CD14-positive monocyte (primary cell): ENCODE measurements around the gene MYOC. TPM values are rescaled to one million over a fixed set of nuclear protein-coding genes. Genes with fewer than 3 reads are reported as not detected.

Experiments used
- DNase-seq, 3 donors: peaks; one replicate each; pipeline ENCODE4 v3.0.0-alpha.2; 2011 to 2022
- H2AFZ ChIP-seq: 2 replicates; pipeline ENCODE4 v1.6.0; 2012; ENCODE audit warnings: mild to moderate bottlenecking, low read depth, low read length, inconsistent platforms; ENCODE audit not compliant: insufficient read depth, poor library complexity, severe bottlenecking
- H3K27ac ChIP-seq, 2 donors: 1 replicate in 1 of 2; 2 replicates in 1 of 2; pipeline ENCODE4 v1.5.1; 2012 to 2013; ENCODE audit warnings: low read length in 2 of 2, control low read depth in 1 of 2, inconsistent platforms in 1 of 2, low read depth in 1 of 2, mild to moderate bottlenecking in 1 of 2
- H3K27me3 ChIP-seq, 2 donors: one replicate each; pipeline versions ENCODE4 v1.6.0 to v1.6.1; 2011 to 2013; ENCODE audit warnings: low read length in 2 of 2; ENCODE audit not compliant: control insufficient read depth in 2 of 2, insufficient read depth in 2 of 2
- H3K36me3 ChIP-seq, 2 donors: replicated peaks in 1 of 2; 1 replicate in 1 of 2; 2 replicates in 1 of 2; pipeline versions ENCODE4 v1.5.1 to v1.6.1; 2012 to 2013; ENCODE audit warnings: low read length in 2 of 2, control low read depth in 1 of 2, inconsistent platforms in 1 of 2, mild to moderate bottlenecking in 1 of 2; ENCODE audit not compliant: insufficient read depth in 2 of 2, control insufficient read depth in 1 of 2
- H3K4me1 ChIP-seq, 2 donors: 1 replicate in 1 of 2; 2 replicates in 1 of 2; pipeline versions ENCODE4 v1.5.1 to v1.6.1; 2012 to 2013; ENCODE audit warnings: low read length in 2 of 2, control low read depth in 1 of 2, inconsistent platforms in 1 of 2, mild to moderate bottlenecking in 1 of 2, moderate library complexity in 1 of 2; ENCODE audit not compliant: insufficient read depth in 2 of 2, control insufficient read depth in 1 of 2
- H3K4me2 ChIP-seq: replicated peaks from 2 replicates; pipeline ENCODE3; 2012; ENCODE audit warnings: low read length, moderate library complexity, mild to moderate bottlenecking; ENCODE audit not compliant: poor library complexity, severe bottlenecking; ENCODE audit errors: extremely low read depth
- H3K4me3 ChIP-seq, 3 experiments: fragments of 200-600 bp in 1 of 3; sonication (generic) in 1 of 3; replicated peaks in 1 of 3; 1 replicate in 2 of 3; 2 replicates in 1 of 3; pipeline ENCODE4 v1.5.1; 2011 to 2013; ENCODE audit warnings: low read length in 3 of 3, mild to moderate bottlenecking in 3 of 3, control low read depth in 2 of 3, low read depth in 2 of 3, inconsistent platforms in 1 of 3, moderate library complexity in 1 of 3
- H3K79me2 ChIP-seq: 2 replicates; pipeline ENCODE4 v1.6.0; 2012; ENCODE audit warnings: mild to moderate bottlenecking, control low read depth, inconsistent platforms, low read length, moderate library complexity; ENCODE audit not compliant: insufficient read depth
- H3K9ac ChIP-seq: 2 replicates; pipeline ENCODE4 v1.6.0; 2017; ENCODE audit warnings: low read length, mild to moderate bottlenecking; ENCODE audit not compliant: insufficient read depth, poor library complexity, severe bottlenecking
- H3K9me3 ChIP-seq, 2 donors: replicated peaks in 1 of 2; 1 replicate in 1 of 2; 2 replicates in 1 of 2; pipeline versions ENCODE4 v1.5.1 to v1.6.1; 2012 to 2013; ENCODE audit warnings: low read length in 2 of 2, control low read depth in 1 of 2; ENCODE audit not compliant: control insufficient read depth in 1 of 2, insufficient read depth in 1 of 2
- H4K20me1 ChIP-seq: 2 replicates; pipeline ENCODE4 v1.6.0; 2012; ENCODE audit warnings: mild to moderate bottlenecking, low read length, control low read depth, moderate library complexity; ENCODE audit not compliant: insufficient read depth
- H3K27ac Mint-ChIP-seq, 7 donors: one replicate each; pipeline ENCODE4 v1.8.0; 2020; ENCODE audit warnings: mild to moderate bottlenecking in 7 of 7, mixed read lengths in 7 of 7, moderate library complexity in 6 of 7, inconsistent platforms in 2 of 7
- H3K27me3 Mint-ChIP-seq, 3 donors: one replicate each; pipeline ENCODE4 v1.8.0; 2021 to 2022; ENCODE audit warnings: low read depth in 3 of 3, mild to moderate bottlenecking in 3 of 3, mixed read lengths in 3 of 3, moderate library complexity in 3 of 3, inconsistent platforms in 1 of 3
- H3K36me3 Mint-ChIP-seq, 2 donors: one replicate each; pipeline ENCODE4 v1.8.0; 2020; ENCODE audit warnings: mixed read lengths in 2 of 2, inconsistent platforms in 1 of 2, mild to moderate bottlenecking in 1 of 2
- H3K4me1 Mint-ChIP-seq: one replicate; pipeline ENCODE4 v1.8.0; 2020; ENCODE audit warnings: mild to moderate bottlenecking, mixed read lengths
- H3K4me3 Mint-ChIP-seq, 2 donors: one replicate each; pipeline ENCODE4 v1.8.0; 2020; ENCODE audit warnings: mild to moderate bottlenecking in 2 of 2, mixed read lengths in 2 of 2, moderate library complexity in 1 of 2
- H3K9me3 Mint-ChIP-seq, 7 donors: one replicate each; pipeline ENCODE4 v1.8.0; 2020 to 2022; ENCODE audit warnings: mixed read lengths in 7 of 7, mild to moderate bottlenecking in 6 of 7, moderate library complexity in 6 of 7, inconsistent platforms in 2 of 7
- CTCF ChIP-seq: fragments of 200-600 bp; IDR thresholded peaks from one replicate; pipeline ENCODE4 v1.8.0; 2022; ENCODE audit warnings: antibody characterized with exemption, mild to moderate bottlenecking
- WGBS: methylation state at CpG from one replicate; pipeline ENCODE4 v1.1.5; 2013; ENCODE audit warnings: missing lambda C conversion rate; ENCODE audit not compliant: insufficient coverage; 5-methylcytosine and 5-hydroxymethylcytosine counted together
- intact Hi-C, 2 donors: fragments of 100-400 bp; cut with micrococcal nuclease; formaldehyde crosslinking; loops; one replicate each; pipeline versions ENCODE4 v1.15.0 to v1.15.1; 2023
- polyA plus RNA-seq, 3 donors: library from polyadenylated mRNA; depleted of rRNA in 1 of 3; unstranded in 2 of 3; stranded (reverse) in 1 of 3; fragments of 300-500 nt in 2 of 3; fragments of >200 nt in 1 of 3; fragmentation: Illumina TruSeq in 2 of 3; gene quantifications; 1 replicate in 2 of 3; 2 replicates in 1 of 3; pipeline ENCODE4 v1.2.3, GENCODE V29; 2012 to 2021

Gene MYOC
- polyA plus RNA-seq, 3 donors: not detected

DNA sequence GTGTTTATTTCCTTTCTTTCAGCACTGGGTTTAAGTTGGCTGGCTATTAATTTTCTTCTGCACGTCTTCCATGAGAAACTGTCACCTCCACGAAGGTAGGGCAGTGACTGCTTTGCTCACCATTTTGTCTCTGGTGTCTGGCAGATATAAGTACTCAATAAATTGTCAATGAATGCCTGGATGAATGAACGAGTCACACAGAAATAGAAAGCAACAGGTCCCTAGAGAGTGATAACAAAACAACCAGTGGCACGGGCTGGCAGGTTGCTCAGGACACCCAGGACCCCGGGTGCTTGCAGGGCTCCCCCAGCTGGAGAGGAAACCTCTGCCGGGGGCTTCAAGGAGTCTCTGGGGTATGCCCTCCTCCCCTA is 3.2 kb upstream of the MYOC start:
- H3K4me3 ChIP-seq: no peak overlapping the region
- peaks cover 12% of the 10 kb centered on the region for H3K4me1 Mint-ChIP-seq
- no peaks in the 10 kb centered on the region for H4K20me1 ChIP-seq
- no peaks in the 10 kb centered on the region for H3K36me3 ChIP-seq
- no peaks in the 10 kb centered on the region for H3K36me3 Mint-ChIP-seq
- H3K79me2 ChIP-seq: no peaks in the 10 kb centered on the region
- H3K4me3 Mint-ChIP-seq: peak overlapping the region in 1 of 2 donors; percentile 82
- no peak overlapping the region for H3K27ac Mint-ChIP-seq
- H2AFZ ChIP-seq: peak overlapping the region; percentile 73
- DNase-seq: no peak
- H3K9me3 ChIP-seq: no peaks in the 10 kb centered on the region
- intact Hi-C loops: loop anchor here in 1 of 2 donors (10.0 kb wide), 1 partner anchor 329 kb away; no protein-coding TSS in a partner anchor
- H3K9me3 Mint-ChIP-seq: peaks cover 0 to 2% (median 0%) of the 10 kb centered on the region in 7 donors
- H3K27ac ChIP-seq: no peak overlapping the region
- peak; percentile 36 for TF ChIP-seq CTCF
- H3K27me3 Mint-ChIP-seq: peaks cover 8 to 11% (median 10%) of the 10 kb centered on the region in 3 donors
- 76% methylated on average over 2 of the region's 6 CpGs for WGBS
- H3K4me1 ChIP-seq: peaks cover 4 to 7% of the 10 kb centered on the region in 2 donors
- H3K27me3 ChIP-seq: peaks cover 0 to 7% of the 10 kb centered on the region in 2 donors
- H3K9ac ChIP-seq: no peak overlapping the region
- H3K4me2 ChIP-seq: peak overlapping the region; percentile 17

- Histone ChIP-seq H3K4me2 (peak overlapping the region; percentile 17), H3K27me3 (peaks cover 0 to 7% of the 10 kb centered on the region in 2 donors), H3K9ac (no peak overlapping the region), H3K4me3 (peak overlapping the region in 1 of 3 experiments; percentile 16), H3K36me3 (no peaks in the 10 kb centered on the region), H4K20me1 (no peaks in the 10 kb centered on the region), H2AFZ (peak overlapping the region; percentile 73), H3K27ac (no peak overlapping the region), H3K4me1 (peaks cover 4 to 7% of the 10 kb centered on the region in 2 donors), H3K79me2 (no peaks in the 10 kb centered on the region), H3K9me3 (no peaks in the 10 kb centered on the region)
- H3K4me3 Mint-ChIP-seq: peak overlapping the region; percentile 62 to 82
- peak overlapping the region in 1 of 7 donors; percentile 20 for H3K27ac Mint-ChIP-seq
- peak; percentile 23 to 39 (median 31) for DNase-seq
- 18% methylated on average over 20 of the region's 24 CpGs for WGBS
- TF ChIP-seq CTCF: peak; percentile 79
- peaks cover 12% of the 10 kb centered on the region for H3K4me1 Mint-ChIP-seq
- peaks cover 8 to 11% (median 10%) of the 10 kb centered on the region in 3 donors for H3K27me3 Mint-ChIP-seq
- H3K36me3 Mint-ChIP-seq: no peaks in the 10 kb centered on the region
- intact Hi-C loops: loop anchor here in 1 of 2 donors (10.0 kb wide), 1 partner anchor 330 kb away; no protein-coding TSS in a partner anchor
- H3K9me3 Mint-ChIP-seq: peaks cover 0 to 2% (median 0%) of the 10 kb centered on the region in 7 donors
These were observed 2.7 kb upstream of the MYOC start for GRCh38 chr1:171654942-171655745.
